ENCODE results near the gene GNRHR.

GNRHR gene

DNA sequence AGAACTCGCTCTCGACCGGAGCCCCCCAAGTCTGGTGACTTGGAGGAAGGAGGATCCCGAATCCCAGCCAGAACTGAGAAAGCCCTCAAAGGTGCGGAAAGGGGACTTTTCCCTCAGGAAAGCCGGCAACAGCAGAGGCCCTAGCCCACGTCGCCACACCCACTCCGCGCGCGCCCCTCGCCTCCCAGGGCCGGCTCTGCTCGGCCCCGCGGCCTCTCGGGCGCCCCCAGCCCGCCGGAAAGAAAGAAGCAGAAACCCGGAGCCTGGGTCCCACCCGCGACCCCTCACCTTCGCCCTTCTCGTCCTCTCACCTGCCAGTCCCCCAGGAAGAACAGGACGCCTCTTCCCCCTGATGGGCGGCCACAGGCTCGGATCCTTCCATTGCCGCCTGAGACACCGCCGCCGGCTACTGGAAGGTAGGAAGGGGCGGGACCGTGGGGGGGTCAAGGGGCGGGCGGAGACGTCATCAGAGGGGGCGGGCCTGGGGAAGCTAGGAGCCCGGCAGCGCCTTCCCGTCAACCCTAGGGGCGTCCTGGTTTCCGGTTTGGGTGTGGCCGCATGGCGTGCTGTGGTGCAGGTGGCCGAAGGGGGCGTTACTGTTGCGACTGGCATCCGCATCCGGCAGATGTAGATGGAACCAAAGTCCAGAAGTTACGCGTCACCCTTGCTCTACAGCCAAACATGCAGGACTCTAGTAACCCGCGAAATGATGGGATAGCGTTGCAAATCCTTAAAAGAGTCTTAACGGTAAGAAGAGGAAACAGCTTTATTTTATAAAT, 53.3 kb downstream of the GNRHR start, which contains the start of gene UBA6:
Gene UBA6 (minus strand): TSS at position 418 of the 779 bp plus-strand sequence. CDS start 36 bp downstream, at position 382.
- H3K27me3 ChIP-seq (ENCODE audit: insufficient read depth, low read length) = no peaks in the 10 kb centered on the region
- H3K4me1 ChIP-seq (ENCODE audit: control insufficient read depth, insufficient read depth, low read length, unreplicated experiment) = peaks cover 20% of the 10 kb centered on the region
- H3K4me3 ChIP-seq (ENCODE audit: low read depth, low read length) = peak within 1 kb of the TSS; percentile 89
- H3K36me3 ChIP-seq (ENCODE audit: insufficient read depth, low read length) = peaks cover 13% of the 10 kb centered on the region
- H3K79me2 ChIP-seq (ENCODE audit: control insufficient read depth, insufficient read depth, low read length, unreplicated experiment) = peaks cover 81% of the 10 kb centered on the region
- H2AFZ ChIP-seq (ENCODE audit: low read length, unreplicated experiment) = peak within 1 kb of the TSS; percentile 98
- H3K27ac ChIP-seq (ENCODE audit: low read depth, low read length) = peak within 1 kb of the TSS; percentile 76

DNA sequence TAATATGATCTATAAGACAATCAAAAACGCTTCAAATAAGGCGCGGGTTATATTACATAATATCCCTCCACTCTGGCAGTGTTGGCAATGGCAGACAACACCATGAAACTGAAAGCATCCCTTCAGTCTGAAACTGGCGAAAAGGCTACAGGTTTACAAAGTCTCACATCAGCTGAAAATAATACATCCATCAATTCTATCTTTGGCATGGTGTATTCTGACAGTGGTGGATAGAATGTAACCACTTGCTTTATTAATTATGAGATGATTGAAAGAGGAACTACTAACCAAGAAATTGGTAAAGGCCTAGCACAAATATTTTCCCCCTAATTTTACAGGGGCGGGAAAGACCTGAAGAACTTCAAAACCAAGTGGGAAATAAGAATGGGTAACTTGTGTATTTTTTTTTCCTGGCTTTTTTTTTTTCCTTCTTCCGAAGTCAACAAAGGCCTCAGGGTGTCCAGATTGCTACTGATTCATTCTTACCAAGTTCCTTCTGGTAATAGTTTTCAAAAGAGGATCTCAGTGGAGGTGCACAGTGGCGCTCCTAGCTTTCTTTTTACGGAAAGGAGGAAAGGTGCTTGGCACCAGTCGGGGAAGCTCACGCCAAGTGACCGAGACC, 54.0 kb downstream of the GNRHR start:
- Histone ChIP-seq H2AFZ (ENCODE audit: low read length, unreplicated experiment) (peak overlapping the region; percentile 64), H3K4me1 (ENCODE audit: control insufficient read depth, insufficient read depth, low read length, unreplicated experiment) (peaks cover 20% of the 10 kb centered on the region), H3K36me3 (ENCODE audit: insufficient read depth, low read length) (peaks cover 11% of the 10 kb centered on the region), H3K4me3 (ENCODE audit: low read depth, low read length) (peak overlapping the region; percentile 89), H3K27me3 (ENCODE audit: insufficient read depth, low read length) (no peaks in the 10 kb centered on the region), H3K79me2 (ENCODE audit: control insufficient read depth, insufficient read depth, low read length, unreplicated experiment) (peaks cover 75% of the 10 kb centered on the region), H3K27ac (ENCODE audit: low read depth, low read length) (peak overlapping the region; percentile 65)

DNA sequence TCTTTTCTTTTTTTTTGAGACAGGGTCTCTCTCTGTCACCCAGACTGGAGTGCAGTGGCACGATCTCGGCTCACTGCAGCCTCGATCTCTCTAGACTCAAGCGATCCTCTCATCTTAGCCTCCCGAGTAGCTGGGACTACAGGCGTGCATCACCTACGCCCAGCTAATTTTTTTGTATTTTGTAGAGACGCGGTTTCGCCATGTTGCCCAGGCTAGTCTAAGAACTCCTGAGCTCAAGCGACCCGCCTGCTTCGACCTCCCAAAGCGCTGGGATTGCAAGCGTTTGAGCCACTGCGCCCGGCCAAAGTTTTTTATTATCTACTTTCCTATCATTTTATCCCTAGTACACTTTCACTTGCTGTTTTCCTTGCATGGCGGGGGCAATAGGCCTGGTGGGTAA, 54.6 kb downstream of the GNRHR start:
- no peaks in the 10 kb centered on the region for H3K27me3 ChIP-seq (ENCODE audit: insufficient read depth, low read length)
- peak overlapping the region; percentile 89 for H3K4me3 ChIP-seq (ENCODE audit: low read depth, low read length)
- peak overlapping the region; percentile 65; the same call in 1 of the 2 replicates for H3K27ac ChIP-seq (ENCODE audit: low read depth, low read length)
- H2AFZ ChIP-seq (ENCODE audit: low read length, unreplicated experiment) = no peak overlapping the region
- H3K4me1 ChIP-seq (ENCODE audit: control insufficient read depth, insufficient read depth, low read length, unreplicated experiment) = peaks cover 20% of the 10 kb centered on the region
- H3K36me3 ChIP-seq (ENCODE audit: insufficient read depth, low read length) = peaks cover 11% of the 10 kb centered on the region
- H3K79me2 ChIP-seq (ENCODE audit: control insufficient read depth, insufficient read depth, low read length, unreplicated experiment) = peaks cover 75% of the 10 kb centered on the region

DNA sequence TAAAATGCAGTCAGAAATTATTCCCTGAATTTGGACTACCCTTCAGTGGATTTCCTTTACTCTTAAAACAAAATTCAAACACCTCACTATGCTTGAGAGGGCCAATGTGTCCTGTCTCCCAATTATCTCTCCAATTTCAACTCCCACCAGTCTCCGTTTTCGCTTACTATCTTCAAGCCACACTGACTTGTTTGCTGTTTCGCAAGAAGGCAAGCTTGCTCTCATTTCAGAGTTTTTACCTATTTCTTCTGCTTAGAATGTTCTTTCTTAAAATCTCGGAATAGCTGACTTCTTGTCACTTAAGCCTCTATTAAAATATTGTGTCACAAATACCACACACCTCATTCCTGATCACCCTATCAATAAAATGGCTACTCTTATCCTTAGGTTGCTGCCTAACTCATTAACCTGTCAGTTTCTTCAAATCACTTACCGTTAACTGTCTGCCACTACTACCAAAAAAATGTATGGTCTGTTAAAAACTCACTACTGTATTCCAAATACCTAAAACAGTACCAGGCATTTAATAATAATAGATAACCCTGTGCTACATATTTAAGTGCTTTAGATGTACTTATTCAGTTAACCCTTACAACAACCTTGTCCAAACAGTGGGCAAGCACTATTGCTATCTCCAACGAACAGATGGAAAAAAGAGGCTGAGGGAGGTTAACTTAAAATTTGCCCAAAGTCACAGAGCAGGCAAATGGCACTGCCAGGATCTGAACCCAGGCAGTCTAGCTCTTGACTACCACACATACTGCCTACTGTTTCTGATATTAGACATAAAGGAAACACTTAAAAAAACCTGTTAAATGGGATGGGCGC, 56.1 kb downstream of the GNRHR start:
- Histone ChIP-seq H3K79me2 (ENCODE audit: control insufficient read depth, insufficient read depth, low read length, unreplicated experiment) (peaks cover 67% of the 10 kb centered on the region), H3K27me3 (ENCODE audit: insufficient read depth, low read length) (no peaks in the 10 kb centered on the region), H3K27ac (ENCODE audit: low read depth, low read length) (no peak overlapping the region)

DNA sequence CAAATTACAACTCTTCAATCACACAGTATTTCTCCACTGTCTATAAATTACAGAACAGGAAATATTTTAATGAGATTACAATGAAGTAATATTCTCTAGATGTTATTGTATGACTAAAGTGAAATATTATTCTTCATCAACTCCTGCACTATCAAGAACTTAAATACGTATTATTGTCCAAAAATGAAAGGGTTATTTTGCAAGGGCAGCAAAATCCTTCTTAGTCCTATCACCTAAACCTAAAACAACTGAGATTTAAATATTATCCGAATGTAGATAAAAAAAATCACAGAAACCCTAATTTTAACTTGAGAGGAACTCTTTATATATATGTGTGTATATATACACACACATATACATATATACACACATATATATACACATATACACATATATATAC, 58.1 kb downstream of the GNRHR start:
- no peak overlapping the region for H2AFZ ChIP-seq (ENCODE audit: low read length, unreplicated experiment)
- no peak overlapping the region for H3K4me3 ChIP-seq (ENCODE audit: low read depth, low read length)
- H3K79me2 ChIP-seq (ENCODE audit: control insufficient read depth, insufficient read depth, low read length, unreplicated experiment) = peaks cover 67% of the 10 kb centered on the region
- H3K27ac ChIP-seq (ENCODE audit: low read depth, low read length) = no peak overlapping the region
- peaks cover 10% of the 10 kb centered on the region for H3K4me1 ChIP-seq (ENCODE audit: control insufficient read depth, insufficient read depth, low read length, unreplicated experiment)
- peaks cover 29% of the 10 kb centered on the region for H3K36me3 ChIP-seq (ENCODE audit: insufficient read depth, low read length)
- H3K27me3 ChIP-seq (ENCODE audit: insufficient read depth, low read length) = no peaks in the 10 kb centered on the region

More for the DNA sequence above, 56.1 kb downstream of the GNRHR start:
- Histone ChIP-seq H3K4me3 (ENCODE audit: low read depth, low read length) (peak overlapping the region; percentile 0; the same call in 1 of the 2 replicates), H3K36me3 (ENCODE audit: insufficient read depth, low read length) (peaks cover 12% of the 10 kb centered on the region; the same call in 1 of the 2 replicates), H3K4me1 (ENCODE audit: control insufficient read depth, insufficient read depth, low read length, unreplicated experiment) (peaks cover 20% of the 10 kb centered on the region), H2AFZ (ENCODE audit: low read length, unreplicated experiment) (no peak overlapping the region)

DNA sequence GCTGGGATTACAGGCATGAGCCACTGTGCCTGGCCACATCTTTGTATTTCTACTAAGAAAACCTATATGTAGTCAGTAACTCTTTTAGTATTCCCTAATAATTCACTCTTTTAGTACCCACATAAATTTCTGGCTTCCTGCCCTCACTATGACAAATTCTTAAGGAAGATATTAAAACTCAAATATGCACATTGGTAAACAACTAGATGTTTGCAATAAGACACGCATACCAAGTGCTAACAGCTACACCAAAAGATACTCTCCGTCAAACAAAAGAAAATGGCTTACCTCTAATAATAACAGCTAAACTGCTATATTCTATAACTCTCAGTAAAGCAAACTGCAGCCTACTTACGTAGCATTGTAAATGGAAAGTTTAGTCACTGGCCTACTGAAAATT, 59.5 kb downstream of the GNRHR start:
- Histone ChIP-seq H3K36me3 (ENCODE audit: insufficient read depth, low read length) (peaks cover 29% of the 10 kb centered on the region), H3K79me2 (ENCODE audit: control insufficient read depth, insufficient read depth, low read length, unreplicated experiment) (peaks cover 64% of the 10 kb centered on the region), H3K27me3 (ENCODE audit: insufficient read depth, low read length) (no peaks in the 10 kb centered on the region), H3K4me1 (ENCODE audit: control insufficient read depth, insufficient read depth, low read length, unreplicated experiment) (peaks cover 10% of the 10 kb centered on the region), H3K4me3 (ENCODE audit: low read depth, low read length) (no peak overlapping the region), H2AFZ (ENCODE audit: low read length, unreplicated experiment) (no peak overlapping the region), H3K27ac (ENCODE audit: low read depth, low read length) (no peak overlapping the region)

DNA sequence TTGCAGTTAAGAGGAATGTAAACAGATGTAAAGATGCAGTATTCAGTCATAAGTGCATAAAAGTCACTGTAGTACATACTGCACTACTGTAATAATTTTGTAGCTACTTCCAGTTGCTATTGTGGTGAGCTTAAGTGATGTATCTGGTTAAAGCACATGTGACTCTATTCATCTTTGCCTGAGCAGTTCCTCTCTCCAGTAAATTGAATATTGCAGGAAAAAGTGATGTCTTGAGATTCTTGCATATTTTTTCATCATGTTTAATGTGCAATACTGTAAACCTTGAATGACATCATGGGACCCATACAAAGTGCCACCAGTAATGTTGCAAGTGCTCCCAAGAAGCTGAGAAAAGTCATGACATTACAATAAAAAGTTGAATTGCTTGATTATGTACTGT, 62.9 kb downstream of the GNRHR start:
- H3K4me3 ChIP-seq (ENCODE audit: low read depth, low read length) = no peak overlapping the region
- peaks cover 26% of the 10 kb centered on the region for H3K36me3 ChIP-seq (ENCODE audit: insufficient read depth, low read length)
- peaks cover 3% of the 10 kb centered on the region for H3K4me1 ChIP-seq (ENCODE audit: control insufficient read depth, insufficient read depth, low read length, unreplicated experiment)
- no peak overlapping the region for H2AFZ ChIP-seq (ENCODE audit: low read length, unreplicated experiment)
- peaks cover 59% of the 10 kb centered on the region for H3K79me2 ChIP-seq (ENCODE audit: control insufficient read depth, insufficient read depth, low read length, unreplicated experiment)
- no peak overlapping the region for H3K27ac ChIP-seq (ENCODE audit: low read depth, low read length)
- no peaks in the 10 kb centered on the region for H3K27me3 ChIP-seq (ENCODE audit: insufficient read depth, low read length)

Data from ACC112 (cell line).